GM12865 (cell line): Measurements from ENCODE around the gene ATXN1.
"Not testable (repeated sequence)": the region's sequence is repeated elsewhere in the genome, so short reads cannot be mapped to it uniquely, and the experiment has no call there.

ENCODE experiments used
- DNase-seq: peaks from one replicate; pipeline ENCODE4 v3.0.0; 2010; ENCODE audit warnings: low read depth
- H3K4me3 ChIP-seq: 2 replicates; pipeline ENCODE4 v1.5.1; 2011; ENCODE audit warnings: mild to moderate bottlenecking, low read depth, low read length, control low read depth
- CTCF ChIP-seq: IDR thresholded peaks from 2 replicates; pipeline ENCODE4 v1.5.1; 2011; ENCODE audit warnings: low read length, control low read depth, low read depth, inconsistent platforms; ENCODE audit not compliant: insufficient read depth; ENCODE audit errors: missing control alignments

The ATXN1 gene

GRCh38 chr6:16412171-16412570 is 349.1 kb downstream of the ATXN1 start:
- DNase-seq: no peak
- H3K4me3 ChIP-seq: no peak overlapping the region
- TF ChIP-seq CTCF: no peak

- peak; percentile 83 for TF ChIP-seq CTCF
- H3K4me3 ChIP-seq: no peak overlapping the region
- DNase-seq: peak; percentile 82
Observed at GRCh38 chr6:16409531-16410441, 351.5 kb downstream of the ATXN1 start.

- DNase-seq: no peak
- TF ChIP-seq CTCF: no peak
Observed at GRCh38 chr6:16408766-16409165, 352.5 kb downstream of the ATXN1 start.

GRCh38 chr6:16406966-16407365 is 354.3 kb downstream of the ATXN1 start:
- DNase-seq: no peak
- H3K4me3 ChIP-seq: no peak overlapping the region
- TF ChIP-seq CTCF: no peak

More at GRCh38 chr6:16408766-16409165, 352.5 kb downstream of the ATXN1 start:
- H3K4me3 ChIP-seq: no peak overlapping the region

- H3K4me3 ChIP-seq, DNase-seq: not testable (repeated sequence)
Observed at GRCh38 chr6:16406538-16406937, 354.7 kb downstream of the ATXN1 start.

- TF ChIP-seq CTCF: no peak
Observed at GRCh38 chr6:16405375-16405774, 355.9 kb downstream of the ATXN1 start.

GRCh38 chr6:16404456-16404855 is 356.8 kb downstream of the ATXN1 start:
- no peak overlapping the region for H3K4me3 ChIP-seq
- DNase-seq: no peak
- TF ChIP-seq CTCF: no peak

More at GRCh38 chr6:16405375-16405774, 355.9 kb downstream of the ATXN1 start:
- H3K4me3 ChIP-seq: no peak overlapping the region
- no peak for DNase-seq
